ENCODE data around the gene INPP5F.

DNA sequence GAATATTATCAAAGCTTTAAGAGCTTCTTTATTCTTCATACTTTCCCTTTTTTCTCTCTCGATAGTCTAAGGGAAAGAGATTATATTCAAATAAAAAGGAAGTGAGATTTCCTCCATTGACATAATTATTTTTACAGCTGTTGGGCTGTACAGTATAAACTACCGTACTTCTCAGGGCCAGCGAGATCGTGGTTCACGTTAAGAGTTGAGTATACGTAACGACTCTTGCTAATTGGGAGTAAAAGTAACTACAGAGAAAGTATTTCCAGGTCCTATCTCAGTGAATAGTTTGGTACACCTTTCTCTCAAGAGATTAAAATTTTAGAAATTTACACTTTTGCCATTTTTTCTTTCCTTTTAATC is 57.8 kb downstream of the INPP5F start:
- TF ChIP-seq, protein P1, sequence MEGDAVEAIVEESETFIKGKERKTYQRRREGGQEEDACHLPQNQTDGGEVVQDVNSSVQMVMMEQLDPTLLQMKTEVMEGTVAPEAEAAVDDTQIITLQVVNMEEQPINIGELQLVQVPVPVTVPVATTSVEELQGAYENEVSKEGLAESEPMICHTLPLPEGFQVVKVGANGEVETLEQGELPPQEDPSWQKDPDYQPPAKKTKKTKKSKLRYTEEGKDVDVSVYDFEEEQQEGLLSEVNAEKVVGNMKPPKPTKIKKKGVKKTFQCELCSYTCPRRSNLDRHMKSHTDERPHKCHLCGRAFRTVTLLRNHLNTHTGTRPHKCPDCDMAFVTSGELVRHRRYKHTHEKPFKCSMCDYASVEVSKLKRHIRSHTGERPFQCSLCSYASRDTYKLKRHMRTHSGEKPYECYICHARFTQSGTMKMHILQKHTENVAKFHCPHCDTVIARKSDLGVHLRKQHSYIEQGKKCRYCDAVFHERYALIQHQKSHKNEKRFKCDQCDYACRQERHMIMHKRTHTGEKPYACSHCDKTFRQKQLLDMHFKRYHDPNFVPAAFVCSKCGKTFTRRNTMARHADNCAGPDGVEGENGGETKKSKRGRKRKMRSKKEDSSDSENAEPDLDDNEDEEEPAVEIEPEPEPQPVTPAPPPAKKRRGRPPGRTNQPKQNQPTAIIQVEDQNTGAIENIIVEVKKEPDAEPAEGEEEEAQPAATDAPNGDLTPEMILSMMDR (IDR thresholded peaks at IDR 0.05), result no peak
- TF ChIP-seq POLR2A (IDR thresholded peaks at IDR 0.05), result no peak

All from adrenal gland (tissue), 5 donors.